GM19438 (cell line): ENCODE data around the gene TIMM23.
"Not testable (repeated sequence)": the region's sequence is repeated elsewhere in the genome, so short reads cannot be mapped to it uniquely, and the experiment has no call there.

Experiments used
- ATAC-seq: cut with Tn5 transposase; IDR thresholded peaks from one replicate; pipeline ENCODE4 v1.9.1; 2021; ENCODE audit warnings: low read depth; ENCODE audit not compliant: unreplicated experiment

TIMM23 gene

GRCh38 chr10:46020344-46020657, 48.0 kb downstream of the TIMM23 start:
- ATAC-seq = no peak

GRCh38 chr10:46022978-46023702, 50.9 kb downstream of the TIMM23 start:
- ATAC-seq = peak; percentile 94

GRCh38 chr10:46024948-46025347, 52.7 kb downstream of the TIMM23 start:
- no peak for ATAC-seq

- no peak for ATAC-seq
Measured at GRCh38 chr10:46025406-46025805, 53.1 kb downstream of the TIMM23 start.

GRCh38 chr10:46026106-46026505, 53.8 kb downstream of the TIMM23 start:
- ATAC-seq = no peak

- ATAC-seq = peak; percentile 42
Measured at GRCh38 chr10:46028584-46029460, 56.5 kb downstream of the TIMM23 start.

- ATAC-seq = no peak
Measured at GRCh38 chr10:46029461-46030030, 57.3 kb downstream of the TIMM23 start.

- ATAC-seq = peak; percentile 98
Measured at GRCh38 chr10:46030091-46030937, 58.0 kb downstream of the TIMM23 start, which contains the start of gene NCOA4. Gene NCOA4, minus strand, starts transcription at chr10:46030623. Its CDS starts 13,943 bp downstream, at chr10:46016680.

- ATAC-seq = no peak
Measured at GRCh38 chr10:46031648-46032532, 59.6 kb downstream of the TIMM23 start.

- ATAC-seq = no peak
Measured at GRCh38 chr10:46033602-46034011, 61.3 kb downstream of the TIMM23 start.

GRCh38 chr10:46035923-46036849, 63.9 kb downstream of the TIMM23 start:
- ATAC-seq = no peak

- ATAC-seq = no peak
Measured at GRCh38 chr10:46037107-46037825, 65.0 kb downstream of the TIMM23 start.

- ATAC-seq = no peak
Measured at GRCh38 chr10:46040004-46040403, 67.7 kb downstream of the TIMM23 start.

- ATAC-seq = no peak
Measured at GRCh38 chr10:46042527-46042926, 70.2 kb downstream of the TIMM23 start.

- ATAC-seq = no peak
Measured at GRCh38 chr10:46046261-46046660, 74.0 kb downstream of the TIMM23 start, which contains the start of gene MSMB. Gene MSMB, minus strand, starts transcription at chr10:46046269. Its CDS starts 32 bp downstream, at chr10:46046237.

GRCh38 chr10:46048152-46048551, 75.9 kb downstream of the TIMM23 start:
- no peak for ATAC-seq

GRCh38 chr10:46049497-46049831, 77.2 kb downstream of the TIMM23 start:
- ATAC-seq = not testable (repeated sequence)
